H1 (cell line): ENCODE data around the gene AOAH. TPM values are rescaled to one million over a fixed set of nuclear protein-coding genes. Genes with fewer than 3 reads are reported as not detected.

Experiments used
- CTCF ChIA-PET: fragments of 300-600 bp; sonication (Branson Sonifier 250); formaldehyde crosslinking; loops from one replicate; lab custom pipeline; 2021; ENCODE audit not compliant: partially characterized antibody; lab: Charles Lee
- POLR2A ChIA-PET: fragments of 300-600 bp; sonication (Branson Sonifier 250); formaldehyde crosslinking; loops from one replicate; lab custom pipeline; 2021; ENCODE audit warnings: inconsistent platforms; ENCODE audit not compliant: partially characterized antibody; lab: Charles Lee
- DNase-seq, 2 experiments: peaks; one replicate each; pipeline versions ENCODE4 v3.0.0 to v3.0.0-alpha.2; 2010 to 2022; ENCODE audit warnings: low spot score in 2 of 2, low read depth in 1 of 2, mixed read lengths in 1 of 2
- FAIRE-seq: peaks from 2 replicates; lab custom pipeline; 2011; peaks lifted over from hg19 to GRCh38; lab: Jason Lieb, UNC
- H2AFZ ChIP-seq: 2 replicates; pipeline ENCODE4 v1.8.1; 2012; ENCODE audit warnings: low read length, inconsistent platforms
- H2AK5ac ChIP-seq: 2 replicates; pipeline ENCODE4 v1.6.1; 2013; ENCODE audit warnings: low read depth, low read length
- H2BK120ac ChIP-seq: replicated peaks from 2 replicates; pipeline ENCODE3; 2013; ENCODE audit warnings: low read depth, low read length, inconsistent platforms
- H2BK12ac ChIP-seq: 2 replicates; pipeline ENCODE4 v1.6.1; 2013; ENCODE audit warnings: low read depth, low read length
- H2BK15ac ChIP-seq: 2 replicates; pipeline ENCODE4 v1.6.1; 2013; ENCODE audit warnings: low read length
- H2BK20ac ChIP-seq: 2 replicates; pipeline ENCODE4 v1.6.1; 2013; ENCODE audit warnings: low read length
- H2BK5ac ChIP-seq: 2 replicates; pipeline ENCODE4 v1.6.1; 2013; ENCODE audit warnings: low read depth, low read length
- H3K14ac ChIP-seq: 2 replicates; pipeline ENCODE4 v1.6.1; 2013; ENCODE audit warnings: inconsistent platforms; ENCODE audit not compliant: insufficient read length
- H3K18ac ChIP-seq: 2 replicates; pipeline ENCODE4 v1.6.1; 2013; ENCODE audit warnings: low read length; ENCODE audit errors: extremely low read depth
- H3K23ac ChIP-seq: 2 replicates; pipeline ENCODE4 v1.6.1; 2013; ENCODE audit warnings: inconsistent platforms; ENCODE audit not compliant: insufficient read length
- H3K23me2 ChIP-seq: 2 replicates; pipeline ENCODE4 v1.6.1; 2013; ENCODE audit warnings: low read depth, low read length
- H3K27ac ChIP-seq: 2 replicates; pipeline ENCODE4 v1.6.1; 2011; ENCODE audit warnings: low read depth, low read length, inconsistent platforms
- H3K27me3 ChIP-seq, 4 experiments: replicated peaks in 1 of 4; 1 replicate in 1 of 4; 2 replicates in 3 of 4; pipeline versions ENCODE4 v1.6.1 to v1.8.1; 2011 to 2013; ENCODE audit warnings: low read length in 3 of 4, mild to moderate bottlenecking in 3 of 4, inconsistent platforms in 2 of 4, mixed read lengths in 2 of 4, moderate library complexity in 1 of 4; ENCODE audit not compliant: control insufficient read depth in 3 of 4, insufficient read depth in 3 of 4; ENCODE audit errors: extremely low read depth in 1 of 4
- H3K36me3 ChIP-seq, 4 experiments: 2 replicates each; pipeline versions ENCODE4 v1.6.1 to v1.8.1; 2011 to 2013; ENCODE audit warnings: mild to moderate bottlenecking in 4 of 4, low read length in 3 of 4, moderate library complexity in 2 of 4, control low read depth in 1 of 4, inconsistent platforms in 1 of 4; ENCODE audit not compliant: insufficient read depth in 4 of 4, control insufficient read depth in 2 of 4
- H3K4ac ChIP-seq: replicated peaks from 2 replicates; pipeline ENCODE3; 2013; ENCODE audit warnings: low read length, low read depth, mixed read lengths, inconsistent platforms; ENCODE audit not compliant: insufficient read length
- H3K4me1 ChIP-seq, 4 experiments: replicated peaks in 1 of 4; 1 replicate in 1 of 4; 2 replicates in 3 of 4; pipeline versions ENCODE4 v1.6.1 to v1.8.1; 2011 to 2013; ENCODE audit warnings: low read length in 3 of 4, inconsistent platforms in 2 of 4, mixed read lengths in 1 of 4; ENCODE audit not compliant: insufficient read depth in 4 of 4, control insufficient read depth in 3 of 4
- H3K4me2 ChIP-seq, 2 experiments: 2 replicates each; pipeline versions ENCODE4 v1.6.1 to v1.8.1; 2011 to 2013; ENCODE audit warnings: low read depth in 2 of 2, low read length in 2 of 2, control low read depth in 1 of 2, inconsistent platforms in 1 of 2, mild to moderate bottlenecking in 1 of 2; ENCODE audit not compliant: insufficient read depth in 1 of 2
- H3K4me3 ChIP-seq, 4 experiments: fragments of 200-600, 300-600 bp in 1 of 4; sonication (generic), shearing (Covaris generic), sonication (Bioruptor Twin) in 1 of 4; 2 replicates each; pipeline versions ENCODE4 v1.5.1 to v1.8.1; 2011 to 2016; ENCODE audit warnings: low read length in 4 of 4, low read depth in 3 of 4, control low read depth in 2 of 4, inconsistent platforms in 2 of 4, mild to moderate bottlenecking in 2 of 4, mixed read lengths in 1 of 4, moderate library complexity in 1 of 4; ENCODE audit not compliant: insufficient read depth in 2 of 4; ENCODE audit errors: extremely low read depth in 1 of 4
- H3K56ac ChIP-seq: replicated peaks from 2 replicates; pipeline ENCODE3; 2013; ENCODE audit warnings: low read depth, mild to moderate bottlenecking, mixed read lengths, low read length, inconsistent platforms; ENCODE audit not compliant: insufficient read length
- H3K79me1 ChIP-seq: 2 replicates; pipeline ENCODE4 v1.6.1; 2013; ENCODE audit warnings: low read depth, low read length, control low read depth
- H3K79me2 ChIP-seq, 2 experiments: 2 replicates each; pipeline versions ENCODE4 v1.6.1 to v1.8.1; 2012 to 2013; ENCODE audit warnings: low read length in 2 of 2, mild to moderate bottlenecking in 2 of 2, inconsistent platforms in 1 of 2; ENCODE audit not compliant: insufficient read depth in 2 of 2, control insufficient read depth in 1 of 2
- H3K9ac ChIP-seq, 4 experiments: replicated peaks in 1 of 4; 1 replicate in 1 of 4; 2 replicates in 3 of 4; pipeline versions ENCODE4 v1.6.1 to v1.8.1; 2011 to 2013; ENCODE audit warnings: low read depth in 3 of 4, low read length in 3 of 4, control low read depth in 2 of 4, mild to moderate bottlenecking in 2 of 4, moderate library complexity in 2 of 4, inconsistent platforms in 1 of 4; ENCODE audit errors: extremely low read depth in 1 of 4
- H3K9me3 ChIP-seq, 2 experiments: 2 replicates each; pipeline versions ENCODE4 v1.6.1 to v1.8.1; 2012 to 2013; ENCODE audit warnings: mild to moderate bottlenecking in 2 of 2, moderate library complexity in 2 of 2, control low read depth in 1 of 2, inconsistent platforms in 1 of 2, low read depth in 1 of 2, low read length in 1 of 2, mixed read lengths in 1 of 2; ENCODE audit not compliant: insufficient read depth in 2 of 2
- H4K20me1 ChIP-seq, 2 experiments: replicated peaks in 1 of 2; 2 replicates each; pipeline versions ENCODE3 to v1.8.1; 2011 to 2013; ENCODE audit warnings: inconsistent platforms in 2 of 2, low read length in 2 of 2, mild to moderate bottlenecking in 1 of 2; ENCODE audit not compliant: insufficient read depth in 2 of 2, control insufficient read depth in 1 of 2
- H4K5ac ChIP-seq: 2 replicates; pipeline ENCODE4 v1.6.1; 2013; ENCODE audit warnings: low read length, low read depth, mixed read lengths, inconsistent platforms; ENCODE audit not compliant: insufficient read length
- H4K8ac ChIP-seq: 2 replicates; pipeline ENCODE4 v1.8.0; 2013; ENCODE audit warnings: mild to moderate bottlenecking, moderate library complexity, low read length, inconsistent platforms; ENCODE audit not compliant: insufficient read depth; ENCODE audit errors: extremely low read depth
- H4K91ac ChIP-seq: replicated peaks from 2 replicates; pipeline ENCODE3; 2013; ENCODE audit warnings: low read length, mixed read lengths, inconsistent platforms; ENCODE audit not compliant: insufficient read length
- BACH1 ChIP-seq: IDR thresholded peaks from 2 replicates; pipeline ENCODE4 v1.6.1; 2012; ENCODE audit warnings: low read length, improper control_type of control experiment
- CEBPB ChIP-seq: IDR thresholded peaks from 2 replicates; pipeline ENCODE4 v1.6.1; 2012; ENCODE audit warnings: low read depth, low read length
- CTCF ChIP-seq, 3 experiments: IDR thresholded peaks; 1 replicate in 2 of 3; 2 replicates in 1 of 3; pipeline versions ENCODE4 v1.5.1 to v1.6.1; 2011; ENCODE audit warnings: low read length in 3 of 3, mild to moderate bottlenecking in 3 of 3, inconsistent platforms in 2 of 3, low read depth in 1 of 3, moderate library complexity in 1 of 3; ENCODE audit not compliant: insufficient read depth in 1 of 3; ENCODE audit errors: control extremely low read depth in 1 of 3
- GTF2F1 ChIP-seq: IDR thresholded peaks from 2 replicates; pipeline ENCODE4 v1.6.1; 2012; ENCODE audit warnings: low read depth, low read length, improper control_type of control experiment, borderline replicate concordance
- HDAC6 ChIP-seq: IDR thresholded peaks from one replicate; pipeline ENCODE4 v1.7.1; 2012; ENCODE audit warnings: low read depth, mild to moderate bottlenecking, inconsistent platforms, low read length, moderate library complexity
- MAFK ChIP-seq: IDR thresholded peaks from 2 replicates; pipeline ENCODE4 v1.6.1; 2012; ENCODE audit warnings: low read depth, mild to moderate bottlenecking, improper control_type of control experiment, low read length
- NANOG ChIP-seq: IDR thresholded peaks from 2 replicates; pipeline ENCODE4 v1.6.1; 2011; ENCODE audit warnings: low read length, low read depth, mild to moderate bottlenecking, inconsistent platforms; ENCODE audit not compliant: insufficient read depth, poor library complexity, severe bottlenecking
- NRF1 ChIP-seq: IDR thresholded peaks from 2 replicates; pipeline ENCODE4 v1.6.1; 2011; ENCODE audit warnings: mild to moderate bottlenecking, low read depth, low read length, improper control_type of control experiment
- POLR2A ChIP-seq, 2 experiments: IDR thresholded peaks; 1 replicate in 1 of 2; 2 replicates in 1 of 2; pipeline ENCODE4 v1.6.1; 2011; ENCODE audit warnings: low read depth in 2 of 2, low read length in 2 of 2, mild to moderate bottlenecking in 2 of 2; ENCODE audit errors: control extremely low read depth in 1 of 2
- RBBP5 ChIP-seq: IDR thresholded peaks from 2 replicates; pipeline ENCODE4 v1.7.1; 2012; ENCODE audit warnings: low read depth, mild to moderate bottlenecking, inconsistent platforms, low read length, moderate library complexity, borderline replicate concordance
- TAF7 ChIP-seq: optimal IDR thresholded peaks from 2 replicates; pipeline ENCODE3; 2011; ENCODE audit warnings: low read depth, mild to moderate bottlenecking, inconsistent platforms, low read length, moderate library complexity, borderline replicate concordance
- YY1 ChIP-seq: IDR thresholded peaks from 2 replicates; pipeline ENCODE4 v1.6.1; 2011; ENCODE audit warnings: low read depth, mild to moderate bottlenecking, low read length
- WGBS, 2 experiments: shearing (Covaris generic) in 1 of 2; methylation state at CpG; one replicate each; pipeline versions ENCODE4 v1.1.6 to v1.1.7; 2013 to 2015; ENCODE audit warnings: low lambda C conversion rate in 2 of 2, mixed read lengths in 2 of 2, inconsistent platforms in 1 of 2, low coverage in 1 of 2, missing lambda C conversion rate in 1 of 2; ENCODE audit not compliant: insufficient replicate concordance in 2 of 2, insufficient coverage in 1 of 2, insufficient read length in 1 of 2; ENCODE audit errors: extremely low coverage in 1 of 2, missing lambda C conversion rate in 1 of 2; 5-methylcytosine and 5-hydroxymethylcytosine counted together
- polyA plus RNA-seq, 7 experiments: library from polyadenylated mRNA; depleted of rRNA in 3 of 7; stranded (reverse) in 5 of 7; unstranded in 2 of 7; fragments of >200 nt in 5 of 7; fragments of 200-250 nt in 2 of 7; gene quantifications; 1 replicate in 5 of 7; 2 replicates in 1 of 7; 4 replicates in 1 of 7; pipeline versions ENCODE4 v1.2.1 to v1.2.3, GENCODE V29; 2011 to 2013; ENCODE audit warnings: missing spikeins in 2 of 7, mixed read lengths in 2 of 7
- total RNA-seq: library from RNA; stranded (reverse); fragmentation: NEBNext Ultra II Directional; extraction: Animal tissue kit (Norgen Biotek cat#: 25700); gene quantifications from 2 replicates; pipeline ENCODE4 v1.2.1, GENCODE V29; 2021

Gene AOAH
- total and polyA plus RNA-seq, 2 of the 8 experiments (the other 6 are each of a cell fraction or from before 2014, with no cell fraction given): 0.08 TPM; not detected in 1

GRCh38 chr7:36639826-36640225, 84.5 kb downstream of the AOAH start:
- Histone ChIP-seq H3K9me3 (no peaks in the 10 kb centered on the region), H2AFZ (no peak overlapping the region), H2BK12ac (no peak overlapping the region), H3K18ac (peak overlapping the region; percentile 63; the same call in 1 of the 2 replicates), H4K91ac (no peak overlapping the region), H3K79me2 (no peaks in the 10 kb centered on the region), H3K23me2 (no peaks in the 10 kb centered on the region), H2AK5ac (no peak overlapping the region), H3K79me1 (no peaks in the 10 kb centered on the region), H3K56ac (no peak overlapping the region), H3K14ac (no peak overlapping the region), H3K27me3 (no peaks in the 10 kb centered on the region), H4K8ac (no peak overlapping the region), H2BK20ac (no peak overlapping the region), H3K4me1 (peaks cover 0 to 4% (median under 1%) of the 10 kb centered on the region in 4 experiments; a peak in 3 of 7 replicates), H4K5ac (no peak overlapping the region), H4K20me1 (no peaks in the 10 kb centered on the region), H3K27ac (no peak overlapping the region), H2BK120ac (no peak overlapping the region), H3K4ac (no peak overlapping the region), H3K4me2 (no peak overlapping the region), H3K36me3 (no peaks in the 10 kb centered on the region), H3K4me3 (no peak overlapping the region), H2BK5ac (no peak overlapping the region), H3K9ac (no peak overlapping the region), H2BK15ac (no peak overlapping the region), H3K23ac (no peak overlapping the region)
- ChIA-PET CTCF (interaction anchor here (0.5 to 2.3 kb wide), 5 partner anchors 10 to 274 kb away, joined by 3 to 8 read pairs (median 4); no protein-coding TSS in a partner anchor), POLR2A (no interaction called here)
- no peak for DNase-seq
- 84% methylated on average over 8 of the region's 8 CpGs; no CpG with 5 or more reads in 1 of the 2 experiments for WGBS, 2 experiments
- no peak for FAIRE-seq
- TF ChIP-seq NANOG (no peak), RBBP5 (no peak), CEBPB (no peak), GTF2F1 (no peak), NRF1 (no peak), HDAC6 (no peak), CTCF (IDR thresholded peaks at IDR 0.05; ENCODE audit: control extremely low read depth in 1 of 3, insufficient read depth in 1 of 3, low read depth in 1 of 3, low read length in 3 of 3) (no peak), YY1 (no peak), MAFK (no peak), BACH1 (no peak), TAF7 (no peak), POLR2A (IDR thresholded peaks at IDR 0.05; ENCODE audit: control extremely low read depth in 1 of 2, low read depth in 2 of 2, low read length in 2 of 2) (no peak)
